B cell (primary cell): ENCODE results near the gene RERE. TPM values are rescaled to one million over a fixed set of nuclear protein-coding genes. Genes with fewer than 3 reads are reported as not detected.
A peak's percentile ranks its signal among the peaks of the same experiment; 100 is the strongest.

ENCODE experiments used
- ATAC-seq: fragments of 200-7000 bp; cut with Tn5 transposase; one replicate; pipeline ENCODE4 v1.10.0; 2021; ENCODE audit warnings: low read depth, mild to moderate bottlenecking, moderate number of reproducible peaks, moderate library complexity
- CTCF ChIA-PET: fragments of 350-600 bp; sonication (Branson Sonifier 250); formaldehyde crosslinking; loops from one replicate; lab custom pipeline; 2021; ENCODE audit warnings: antibody characterized with exemption, inconsistent platforms; lab: Charles Lee
- POLR2A ChIA-PET: fragments of 350-600 bp; sonication (Branson Sonifier 250); formaldehyde crosslinking; loops from one replicate; lab custom pipeline; 2021; ENCODE audit warnings: antibody characterized with exemption; lab: Charles Lee
- DNase-seq: peaks from one replicate; pipeline ENCODE4 v3.0.0; 2013
- H2AFZ ChIP-seq: 2 replicates; pipeline ENCODE4 v1.6.1; 2012; ENCODE audit warnings: mild to moderate bottlenecking, low read depth, low read length; ENCODE audit not compliant: insufficient read depth, poor library complexity, severe bottlenecking
- H3K27ac ChIP-seq, 2 donors: 1 replicate in 1 of 2; 2 replicates in 1 of 2; pipeline ENCODE4 v1.5.1; 2012 to 2013; ENCODE audit warnings: low read length in 2 of 2, mild to moderate bottlenecking in 2 of 2, moderate library complexity in 1 of 2
- H3K27me3 ChIP-seq, 4 experiments: fragments of 200-600 bp in 1 of 4; sonication (generic) in 1 of 4; replicated peaks in 1 of 4; 1 replicate in 2 of 4; 2 replicates in 2 of 4; pipeline versions ENCODE4 v1.6.1 to v1.7.0; 2013 to 2016; ENCODE audit warnings: low read length in 3 of 4, mild to moderate bottlenecking in 2 of 4, mixed read lengths in 1 of 4, moderate library complexity in 1 of 4; ENCODE audit not compliant: insufficient read depth in 4 of 4, control insufficient read depth in 3 of 4; ENCODE audit errors: control extremely low read depth in 1 of 4
- H3K36me3 ChIP-seq, 2 experiments: replicated peaks in 1 of 2; 1 replicate in 1 of 2; 2 replicates in 1 of 2; pipeline versions ENCODE4 v1.6.1 to v1.7.1; 2013; ENCODE audit warnings: low read length in 1 of 2; ENCODE audit not compliant: insufficient read depth in 2 of 2, control insufficient read depth in 1 of 2; ENCODE audit errors: control extremely low read depth in 1 of 2, extremely low read depth in 1 of 2
- H3K4me1 ChIP-seq, 2 donors: fragments of 200-600 bp in 1 of 2; sonication (generic) in 1 of 2; 1 replicate in 1 of 2; 2 replicates in 1 of 2; pipeline versions ENCODE4 v1.5.1 to v1.6.1; 2013 to 2017; ENCODE audit warnings: low read length in 2 of 2; ENCODE audit not compliant: control insufficient read depth in 2 of 2, insufficient read depth in 2 of 2
- H3K4me2 ChIP-seq: replicated peaks from 2 replicates; pipeline ENCODE3; 2012; ENCODE audit warnings: mild to moderate bottlenecking, low read depth, low read length; ENCODE audit not compliant: poor library complexity, severe bottlenecking
- H3K4me3 ChIP-seq, 5 experiments: fragments of 200-600 bp in 1 of 5; sonication (generic) in 1 of 5; 1 replicate in 3 of 5; 2 replicates in 2 of 5; pipeline versions ENCODE4 v1.5.1 to v1.7.0; 2011 to 2016; ENCODE audit warnings: low read length in 4 of 5, mild to moderate bottlenecking in 4 of 5, low read depth in 2 of 5, control low read depth in 1 of 5, moderate library complexity in 1 of 5; ENCODE audit not compliant: insufficient read depth in 1 of 5; ENCODE audit errors: control extremely low read depth in 1 of 5, extremely low read depth in 1 of 5
- H3K79me2 ChIP-seq: fragments of 200-600 bp; sonication (generic); one replicate; pipeline ENCODE4 v1.6.0; 2016; ENCODE audit warnings: low read length; ENCODE audit not compliant: control insufficient read depth, insufficient read depth
- H3K9ac ChIP-seq: fragments of 200-600 bp; sonication (generic); 2 replicates; pipeline ENCODE4 v1.6.1; 2017; ENCODE audit warnings: mild to moderate bottlenecking, low read length, moderate library complexity
- H3K9me3 ChIP-seq, 3 donors: one replicate each; pipeline versions ENCODE4 v1.6.1 to v1.7.1; 2013; ENCODE audit warnings: low read length in 2 of 3; ENCODE audit not compliant: control insufficient read depth in 2 of 3, insufficient read depth in 1 of 3; ENCODE audit errors: control extremely low read depth in 1 of 3
- H4K20me1 ChIP-seq: 2 replicates; pipeline ENCODE4 v1.6.0; 2012; ENCODE audit warnings: mild to moderate bottlenecking, low read length; ENCODE audit not compliant: insufficient read depth, control insufficient read depth, poor library complexity, severe bottlenecking
- H3K27ac Mint-ChIP-seq: one replicate; pipeline ENCODE4 v1.8.0; 2021; ENCODE audit warnings: mixed read lengths
- H3K27me3 Mint-ChIP-seq: one replicate; pipeline ENCODE4 v1.8.0; 2021; ENCODE audit warnings: mixed read lengths
- H3K4me1 Mint-ChIP-seq: one replicate; pipeline ENCODE4 v1.8.0; 2021; ENCODE audit warnings: mixed read lengths
- H3K4me3 Mint-ChIP-seq: one replicate; pipeline ENCODE4 v1.8.0; 2021; ENCODE audit warnings: mixed read lengths
- H3K9me3 Mint-ChIP-seq: one replicate; pipeline ENCODE4 v1.8.0; 2022; ENCODE audit warnings: mixed read lengths; ENCODE audit not compliant: insufficient read depth
- EZH2 ChIP-seq: IDR thresholded peaks from 2 replicates; pipeline ENCODE4 v1.6.1; 2012; ENCODE audit warnings: borderline replicate concordance, low read depth, mild to moderate bottlenecking, moderate library complexity, low read length; ENCODE audit not compliant: insufficient read depth, poor library complexity, severe bottlenecking
- WGBS: methylation state at CpG from one replicate; pipeline ENCODE4 v1.1.5; 2013; ENCODE audit warnings: missing lambda C conversion rate; ENCODE audit not compliant: insufficient coverage; 5-methylcytosine and 5-hydroxymethylcytosine counted together
- intact Hi-C: fragments of 100-400 bp; cut with micrococcal nuclease; formaldehyde crosslinking; loops from one replicate; pipeline ENCODE4 v1.10.0; 2022
- polyA plus RNA-seq: library from polyadenylated mRNA; depleted of rRNA; stranded (reverse); fragments of >200 nt; gene quantifications from 2 replicates; pipeline ENCODE4 v1.2.3, GENCODE V29; 2012
- total RNA-seq, 2 donors: library from RNA; stranded (reverse); fragments of 120-200 nt in 1 of 2; gene quantifications; 1 replicate in 1 of 2; 2 replicates in 1 of 2; pipeline versions ENCODE4 v1.2.3 to v1.2.4, GENCODE V29; 2013 to 2022
- TF ChIP-seq, protein P1 (sequence below): fragments of 200-600 bp; IDR thresholded peaks from one replicate; pipeline ENCODE4 v1.8.0; 2022; ENCODE audit warnings: antibody characterized with exemption, mild to moderate bottlenecking

The RERE gene
- total and polyA plus RNA-seq, 2 donors (not counting 1 experiment from before 2014, with no cell fraction given) = 27.3 to 132 TPM

DNA sequence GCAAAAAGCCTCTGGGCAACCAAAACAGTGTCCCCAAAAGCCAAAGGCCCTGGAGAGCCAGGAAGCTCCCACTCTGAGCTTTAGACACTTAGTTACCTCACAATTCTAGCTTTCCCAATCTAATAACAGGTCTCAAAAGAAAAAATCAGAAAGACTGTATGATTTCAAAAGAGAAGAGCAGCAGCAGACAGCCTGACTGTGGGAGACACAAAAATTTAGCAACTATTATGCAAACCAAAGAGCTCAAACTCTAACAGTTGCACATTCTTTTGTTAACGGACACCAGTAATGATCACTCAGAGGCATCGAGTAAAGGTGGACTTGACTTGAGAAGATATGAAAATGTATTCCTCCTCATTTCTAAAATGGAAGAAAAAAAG is 339.5 kb downstream of the RERE start:
- Histone ChIP-seq H3K9ac (no peak overlapping the region), H3K79me2 (peaks cover 72% of the 10 kb centered on the region), H3K27ac (peak overlapping the region in 1 of 2 donors; percentile 10), H2AFZ (no peak overlapping the region), H4K20me1 (peaks cover 15% of the 10 kb centered on the region), H3K9me3 (no peaks in the 10 kb centered on the region), H3K4me2 (no peak overlapping the region), H3K4me1 (peaks cover 11 to 14% of the 10 kb centered on the region in 2 donors), H3K27me3 (no peaks in the 10 kb centered on the region), H3K4me3 (no peak overlapping the region), H3K36me3 (peaks cover 0 to 2% of the 10 kb centered on the region in 2 experiments)
- Mint-ChIP-seq H3K4me3 (no peak overlapping the region), H3K4me1 (peaks cover 41% of the 10 kb centered on the region), H3K27me3 (no peaks in the 10 kb centered on the region), H3K27ac (no peak overlapping the region), H3K9me3 (no peaks in the 10 kb centered on the region)
- no peak for DNase-seq
- ChIA-PET CTCF (no interaction called here), POLR2A (no interaction called here)
- TF ChIP-seq, protein P1, sequence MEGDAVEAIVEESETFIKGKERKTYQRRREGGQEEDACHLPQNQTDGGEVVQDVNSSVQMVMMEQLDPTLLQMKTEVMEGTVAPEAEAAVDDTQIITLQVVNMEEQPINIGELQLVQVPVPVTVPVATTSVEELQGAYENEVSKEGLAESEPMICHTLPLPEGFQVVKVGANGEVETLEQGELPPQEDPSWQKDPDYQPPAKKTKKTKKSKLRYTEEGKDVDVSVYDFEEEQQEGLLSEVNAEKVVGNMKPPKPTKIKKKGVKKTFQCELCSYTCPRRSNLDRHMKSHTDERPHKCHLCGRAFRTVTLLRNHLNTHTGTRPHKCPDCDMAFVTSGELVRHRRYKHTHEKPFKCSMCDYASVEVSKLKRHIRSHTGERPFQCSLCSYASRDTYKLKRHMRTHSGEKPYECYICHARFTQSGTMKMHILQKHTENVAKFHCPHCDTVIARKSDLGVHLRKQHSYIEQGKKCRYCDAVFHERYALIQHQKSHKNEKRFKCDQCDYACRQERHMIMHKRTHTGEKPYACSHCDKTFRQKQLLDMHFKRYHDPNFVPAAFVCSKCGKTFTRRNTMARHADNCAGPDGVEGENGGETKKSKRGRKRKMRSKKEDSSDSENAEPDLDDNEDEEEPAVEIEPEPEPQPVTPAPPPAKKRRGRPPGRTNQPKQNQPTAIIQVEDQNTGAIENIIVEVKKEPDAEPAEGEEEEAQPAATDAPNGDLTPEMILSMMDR = no peak
- no peak for TF ChIP-seq EZH2
- intact Hi-C loops = loop anchor here (10.0 kb wide), 1 partner anchor 47 kb away; no protein-coding TSS in a partner anchor
- no peak for ATAC-seq
- no CpG with 5 or more reads among the region's 2 CpGs for WGBS

DNA sequence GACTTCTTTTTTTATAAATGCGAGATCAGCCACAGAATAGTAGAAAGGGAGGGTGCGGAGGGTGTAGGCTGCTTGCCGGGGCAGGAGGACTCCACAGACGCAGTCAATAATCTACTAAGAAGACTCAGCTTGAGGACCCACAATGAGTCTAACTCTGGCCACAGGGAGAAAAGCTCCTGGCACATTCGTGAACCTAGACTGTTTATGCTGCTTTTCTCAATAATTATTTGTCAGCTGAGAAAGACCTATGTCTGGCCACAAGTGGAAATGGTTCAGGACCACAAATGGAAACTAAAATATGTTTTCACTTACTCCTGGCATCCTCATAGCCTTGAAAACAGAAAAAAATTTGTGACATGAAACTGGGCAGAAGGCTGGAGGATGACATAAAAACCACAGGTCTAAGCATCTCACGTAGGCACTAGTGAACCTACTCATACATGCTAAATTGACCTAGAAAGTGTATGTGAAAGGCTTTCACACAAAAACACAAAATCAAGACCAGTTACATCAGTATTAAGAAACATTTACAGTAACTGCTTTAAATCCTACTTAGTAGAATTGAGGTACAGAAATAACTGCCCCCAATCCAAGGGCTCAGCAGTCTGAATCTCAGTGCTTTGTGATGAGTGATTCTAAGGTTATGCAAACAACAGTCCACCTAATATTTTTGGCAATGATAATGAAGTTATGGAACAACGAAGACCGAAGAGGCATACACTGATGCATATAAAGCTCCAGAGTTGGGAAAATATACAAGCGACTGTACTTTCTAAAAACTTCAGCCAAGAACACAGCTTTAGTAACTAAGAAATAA is 340.1 kb downstream of the RERE start:
- no peak for ATAC-seq
- Mint-ChIP-seq H3K27ac (no peak overlapping the region), H3K9me3 (no peaks in the 10 kb centered on the region), H3K27me3 (no peaks in the 10 kb centered on the region), H3K4me3 (no peak overlapping the region), H3K4me1 (peaks cover 45% of the 10 kb centered on the region)
- Histone ChIP-seq H3K36me3 (peaks cover 0 to 2% of the 10 kb centered on the region in 2 experiments), H3K27me3 (no peaks in the 10 kb centered on the region), H3K4me2 (no peak overlapping the region), H3K9me3 (no peaks in the 10 kb centered on the region), H4K20me1 (peaks cover 15% of the 10 kb centered on the region), H2AFZ (no peak overlapping the region), H3K27ac (peak overlapping the region in 1 of 2 donors; percentile 10), H3K79me2 (peaks cover 73% of the 10 kb centered on the region), H3K4me3 (no peak overlapping the region), H3K4me1 (peaks cover 17 to 20% of the 10 kb centered on the region in 2 donors), H3K9ac (no peak overlapping the region)
- POLR2A ChIA-PET = no interaction called here
- TF ChIP-seq EZH2 = no peak
- TF ChIP-seq, protein P1 = no peak
- intact Hi-C loops = loop anchor here (10.0 kb wide), 1 partner anchor 47 kb away; no protein-coding TSS in a partner anchor
- 95% methylated on average over 4 of the region's 9 CpGs for WGBS
- no peak for DNase-seq
- CTCF ChIA-PET = interaction anchor here (0.6 kb wide), 1 partner anchor 56 kb away, joined by 3 read pairs; no protein-coding TSS in a partner anchor
